IPS-NIHi7 (cell line): ENCODE results near the gene SLC11A2.
"Not testable (repeated sequence)": the region's sequence is repeated elsewhere in the genome, so short reads cannot be mapped to it uniquely, and the experiment has no call there.

Experiments
- DNase-seq: peaks from one replicate; pipeline ENCODE4 v3.0.0; 2012; ENCODE audit warnings: mixed read lengths; ENCODE audit errors: extremely low spot score

Gene SLC11A2

GRCh38 chr12:51025338-51025835, 797 bp downstream of the SLC11A2 start:
- no peak for DNase-seq

GRCh38 chr12:51023625-51024382, 2.4 kb downstream of the SLC11A2 start:
- DNase-seq = no peak

- DNase-seq = no peak
Observed at GRCh38 chr12:51021694-51022093, 4.5 kb downstream of the SLC11A2 start.

- no peak for DNase-seq
Observed at GRCh38 chr12:51020448-51021182, 5.6 kb downstream of the SLC11A2 start.

- no peak for DNase-seq
Observed at GRCh38 chr12:51019927-51020326, 6.3 kb downstream of the SLC11A2 start.

GRCh38 chr12:51018956-51019355, 7.2 kb downstream of the SLC11A2 start:
- no peak for DNase-seq

GRCh38 chr12:51017452-51017851, 8.7 kb downstream of the SLC11A2 start:
- no peak for DNase-seq

GRCh38 chr12:51014467-51014866, 11.7 kb downstream of the SLC11A2 start:
- not testable (repeated sequence) for DNase-seq

- no peak for DNase-seq
Observed at GRCh38 chr12:51013441-51013840, 12.7 kb downstream of the SLC11A2 start.

- DNase-seq = no peak
Observed at GRCh38 chr12:51012570-51013236, 13.5 kb downstream of the SLC11A2 start.

- DNase-seq = no peak
Observed at GRCh38 chr12:51011955-51012354, 14.2 kb downstream of the SLC11A2 start.

- DNase-seq = no peak
Observed at GRCh38 chr12:51009056-51009440, 17.1 kb downstream of the SLC11A2 start.

- DNase-seq = no peak
Observed at GRCh38 chr12:51008329-51009055, 17.7 kb downstream of the SLC11A2 start.

- peak; percentile 31 for DNase-seq
Observed at GRCh38 chr12:51005671-51006070, 20.5 kb downstream of the SLC11A2 start.

- DNase-seq = no peak
Observed at GRCh38 chr12:51005030-51005429, 21.2 kb downstream of the SLC11A2 start.

- peak; percentile 33 for DNase-seq
Observed at GRCh38 chr12:51004504-51004903, 21.7 kb downstream of the SLC11A2 start.

GRCh38 chr12:51001799-51002198, 24.4 kb downstream of the SLC11A2 start:
- no peak for DNase-seq

- no peak for DNase-seq
Observed at GRCh38 chr12:51000245-51000644, 25.9 kb downstream of the SLC11A2 start.

- DNase-seq = no peak
Observed at GRCh38 chr12:50999093-50999492, 27.1 kb downstream of the SLC11A2 start.

- DNase-seq = no peak
Observed at GRCh38 chr12:50992819-50993218, 33.4 kb downstream of the SLC11A2 start.

- no peak for DNase-seq
Observed at GRCh38 chr12:50991291-50991690, 34.9 kb downstream of the SLC11A2 start.

- no peak for DNase-seq
Observed at GRCh38 chr12:50990791-50991190, 35.4 kb downstream of the SLC11A2 start.
